Body of pancreas (tissue), 4 donors: ENCODE data around the gene PDC.

Experiments used
- POLR2A ChIP-seq, 3 donors: fragments of 450-650 bp; IDR thresholded peaks; one replicate each; pipeline ENCODE4 v1.6.1; 2016; ENCODE audit warnings: antibody characterized with exemption in 3 of 3, mild to moderate bottlenecking in 2 of 3
- TF ChIP-seq, protein P1 (sequence below), 7 experiments: fragments of 450-650 bp in 4 of 7; fragments of 200-600 bp in 3 of 7; sonication (generic) in 3 of 7; IDR thresholded peaks; one replicate each; pipeline ENCODE4 v1.5.1; 2016 to 2019; ENCODE audit warnings: antibody characterized with exemption in 7 of 7

DNA sequence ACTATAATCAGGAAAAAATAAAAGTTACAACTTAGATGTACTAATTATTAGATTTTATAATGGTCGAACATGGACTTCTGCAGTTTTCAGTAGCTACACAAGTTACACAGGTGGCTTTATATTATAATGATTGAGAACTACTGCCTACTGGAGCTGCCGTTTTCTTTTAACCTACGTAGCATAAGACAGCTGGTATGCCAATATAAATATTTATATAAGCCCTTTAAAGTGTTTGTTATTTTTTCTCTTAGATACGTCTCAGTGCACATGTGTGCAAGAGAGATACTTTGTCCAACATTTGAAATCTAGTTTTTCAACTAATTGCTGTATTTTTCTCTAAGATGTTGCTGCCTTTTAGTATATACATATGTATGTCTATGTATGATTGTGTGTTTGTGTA lies 42.4 kb downstream of the PDC start:
- no peak for TF ChIP-seq POLR2A (IDR thresholded peaks at IDR 0.05)
- TF ChIP-seq, protein P1, sequence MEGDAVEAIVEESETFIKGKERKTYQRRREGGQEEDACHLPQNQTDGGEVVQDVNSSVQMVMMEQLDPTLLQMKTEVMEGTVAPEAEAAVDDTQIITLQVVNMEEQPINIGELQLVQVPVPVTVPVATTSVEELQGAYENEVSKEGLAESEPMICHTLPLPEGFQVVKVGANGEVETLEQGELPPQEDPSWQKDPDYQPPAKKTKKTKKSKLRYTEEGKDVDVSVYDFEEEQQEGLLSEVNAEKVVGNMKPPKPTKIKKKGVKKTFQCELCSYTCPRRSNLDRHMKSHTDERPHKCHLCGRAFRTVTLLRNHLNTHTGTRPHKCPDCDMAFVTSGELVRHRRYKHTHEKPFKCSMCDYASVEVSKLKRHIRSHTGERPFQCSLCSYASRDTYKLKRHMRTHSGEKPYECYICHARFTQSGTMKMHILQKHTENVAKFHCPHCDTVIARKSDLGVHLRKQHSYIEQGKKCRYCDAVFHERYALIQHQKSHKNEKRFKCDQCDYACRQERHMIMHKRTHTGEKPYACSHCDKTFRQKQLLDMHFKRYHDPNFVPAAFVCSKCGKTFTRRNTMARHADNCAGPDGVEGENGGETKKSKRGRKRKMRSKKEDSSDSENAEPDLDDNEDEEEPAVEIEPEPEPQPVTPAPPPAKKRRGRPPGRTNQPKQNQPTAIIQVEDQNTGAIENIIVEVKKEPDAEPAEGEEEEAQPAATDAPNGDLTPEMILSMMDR (IDR thresholded peaks at IDR 0.05): no peak
